NK-92 (cell line): ENCODE measurements around the gene PPP1R15A.
"Not testable (repeated sequence)": the region's sequence is repeated elsewhere in the genome, so short reads cannot be mapped to it uniquely, and the experiment has no call there.

Experiments used
- DNase-seq: peaks from one replicate; lab custom pipeline; 2025; ENCODE audit not compliant: unreplicated experiment; lab: John Stamatoyannopoulos, UW

PPP1R15A gene

DNA sequence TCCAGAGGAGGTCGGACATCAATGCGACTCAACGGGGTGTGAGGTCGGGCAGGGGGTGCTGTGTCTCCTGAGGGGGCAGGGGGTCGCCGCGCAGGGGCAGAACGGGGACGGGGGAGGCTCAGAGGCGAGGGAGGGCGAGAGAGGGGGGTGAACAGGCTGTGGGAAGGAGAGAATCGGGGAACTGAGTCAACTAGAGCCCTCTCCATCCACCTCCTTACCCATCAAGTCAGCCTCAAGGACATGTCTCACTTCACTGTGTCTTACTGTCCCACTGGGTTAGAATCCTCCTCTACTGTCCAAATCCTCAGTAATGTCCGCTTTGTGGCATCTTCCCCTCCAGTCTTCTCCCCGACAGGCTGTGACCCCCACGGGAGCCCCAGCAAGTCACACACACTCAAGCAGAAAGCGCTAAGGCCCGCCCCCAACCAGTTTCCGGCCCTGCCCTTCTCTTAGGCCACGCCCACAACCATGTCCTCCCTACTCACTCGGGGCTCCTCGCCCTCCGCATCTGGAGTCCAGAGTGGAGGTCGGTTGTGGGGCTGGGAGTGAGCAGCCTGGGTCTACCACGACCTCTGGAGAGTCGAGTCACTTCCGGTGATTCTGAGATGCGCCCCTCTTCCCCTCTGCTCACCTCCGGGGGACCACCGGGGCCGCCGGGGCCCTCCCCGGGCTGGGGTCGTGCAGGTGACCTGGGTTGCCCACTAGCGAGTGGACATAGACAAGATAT is 13.1 kb upstream of the PPP1R15A start:
- DNase-seq = no peak

DNA sequence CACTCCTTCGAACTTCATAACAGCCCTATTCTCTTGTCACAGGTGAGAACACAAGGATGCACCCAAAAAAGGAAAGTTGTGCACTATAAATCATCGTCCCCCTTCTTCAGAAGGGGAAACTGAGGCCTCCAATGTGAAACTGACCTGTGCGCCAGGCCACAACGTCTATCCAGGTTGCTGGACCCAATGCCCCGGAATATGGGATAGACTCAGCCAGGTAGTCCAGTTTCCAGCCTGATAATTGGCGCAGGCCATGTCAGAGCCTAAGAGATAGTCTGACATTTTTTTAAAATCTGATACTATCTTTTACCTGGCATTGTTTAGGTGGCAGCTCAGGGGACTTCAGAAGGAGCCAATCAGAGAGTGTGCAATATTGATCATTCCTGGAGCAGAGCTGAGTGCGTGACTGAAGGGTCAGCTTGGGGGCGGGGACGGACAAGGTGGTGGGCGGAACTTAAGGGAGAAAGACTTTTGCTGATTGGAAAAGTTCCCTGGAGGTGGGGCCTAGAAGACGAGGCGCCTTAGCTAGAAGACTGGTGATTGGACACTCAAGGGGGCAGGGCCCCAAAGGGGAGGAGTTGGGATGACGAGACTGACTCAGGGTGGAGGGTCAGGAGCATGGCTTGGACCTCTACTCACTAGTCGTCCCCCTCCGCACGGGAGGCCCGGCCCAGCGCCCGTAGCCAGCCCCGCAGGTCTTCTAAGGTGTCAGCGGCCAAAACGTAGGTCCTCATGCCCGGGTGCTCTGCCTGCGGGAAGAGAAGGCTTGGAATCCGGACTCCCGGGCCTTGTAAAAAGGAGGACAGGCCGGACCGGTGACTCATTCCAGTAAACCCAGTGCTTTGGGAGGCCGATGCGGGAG is 12.3 kb upstream of the PPP1R15A start:
- DNase-seq = no peak

DNA sequence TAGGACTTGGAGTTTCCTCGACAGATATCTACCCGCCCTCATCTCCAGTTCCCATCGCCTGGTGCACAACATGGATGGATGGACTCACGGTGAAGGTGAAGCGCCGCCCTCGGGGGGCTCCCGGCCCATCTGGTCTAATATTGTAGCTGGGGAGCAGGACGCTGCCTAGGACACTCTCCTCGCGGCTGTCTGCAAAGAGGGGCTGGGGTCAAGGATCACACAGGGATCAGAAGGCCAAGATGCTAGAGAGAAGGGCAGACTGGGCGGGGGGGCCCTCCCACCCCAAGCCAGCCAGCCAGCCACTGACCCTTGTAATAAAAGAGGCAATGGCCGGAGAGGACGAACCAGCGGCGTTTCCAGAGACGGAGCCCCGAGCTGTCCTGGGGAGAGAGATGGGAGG is 10.9 kb upstream of the PPP1R15A start:
- DNase-seq = no peak

GRCh38 chr19:48862827-48863226 is 9.4 kb upstream of the PPP1R15A start:
- DNase-seq = no peak

GRCh38 chr19:48866692-48867091 is 5.5 kb upstream of the PPP1R15A start:
- no peak for DNase-seq

DNA sequence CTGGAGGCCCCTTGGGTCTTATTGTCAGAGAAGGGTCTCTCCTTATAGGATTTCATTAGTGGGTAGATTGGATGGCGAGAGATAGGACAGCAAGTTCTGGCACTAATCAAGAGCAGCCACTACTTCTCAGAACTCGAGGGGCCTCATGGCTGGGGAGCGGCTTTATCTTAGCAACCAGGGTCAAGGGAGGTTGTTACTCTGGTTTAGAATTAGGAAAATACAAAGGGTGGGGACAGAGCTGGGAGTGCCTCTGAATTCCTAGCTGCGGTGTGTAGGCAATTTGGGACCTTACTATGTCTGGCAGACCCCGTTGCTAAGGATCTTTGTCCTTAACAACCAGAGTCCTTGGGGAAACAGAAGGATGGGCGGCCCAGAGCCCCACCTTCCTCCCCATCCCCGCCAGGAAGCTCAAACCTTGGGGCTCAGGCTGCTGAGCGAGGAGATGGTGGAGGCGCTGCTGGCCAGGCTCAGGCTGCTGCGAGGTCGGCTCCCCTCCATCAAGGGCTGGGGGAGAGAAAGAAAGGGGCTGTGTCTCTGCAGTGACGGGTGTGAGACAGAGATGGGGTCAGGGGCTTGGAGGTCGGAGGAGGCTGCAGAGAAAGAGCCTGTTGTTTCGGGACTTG is 5.0 kb upstream of the PPP1R15A start:
- no peak for DNase-seq

DNA sequence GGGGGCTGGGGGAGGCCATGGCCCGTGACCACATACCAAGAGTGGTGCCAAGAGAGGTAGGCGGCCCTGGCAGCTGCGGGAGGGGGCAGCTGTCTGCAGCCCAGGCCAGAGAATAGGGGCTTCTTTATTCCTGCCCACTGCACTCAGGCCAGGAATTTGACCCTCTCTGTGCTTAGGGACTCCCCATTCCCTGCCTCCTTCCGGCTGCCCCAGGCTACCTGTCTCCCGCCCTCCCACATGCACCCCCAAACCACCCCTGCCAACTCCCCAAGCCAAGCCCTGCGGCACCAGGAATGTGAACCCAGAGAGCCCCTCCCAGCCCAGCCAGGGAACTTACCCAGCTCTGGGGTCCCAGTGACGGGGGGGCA is 4.5 kb upstream of the PPP1R15A start:
- DNase-seq = no peak

DNA sequence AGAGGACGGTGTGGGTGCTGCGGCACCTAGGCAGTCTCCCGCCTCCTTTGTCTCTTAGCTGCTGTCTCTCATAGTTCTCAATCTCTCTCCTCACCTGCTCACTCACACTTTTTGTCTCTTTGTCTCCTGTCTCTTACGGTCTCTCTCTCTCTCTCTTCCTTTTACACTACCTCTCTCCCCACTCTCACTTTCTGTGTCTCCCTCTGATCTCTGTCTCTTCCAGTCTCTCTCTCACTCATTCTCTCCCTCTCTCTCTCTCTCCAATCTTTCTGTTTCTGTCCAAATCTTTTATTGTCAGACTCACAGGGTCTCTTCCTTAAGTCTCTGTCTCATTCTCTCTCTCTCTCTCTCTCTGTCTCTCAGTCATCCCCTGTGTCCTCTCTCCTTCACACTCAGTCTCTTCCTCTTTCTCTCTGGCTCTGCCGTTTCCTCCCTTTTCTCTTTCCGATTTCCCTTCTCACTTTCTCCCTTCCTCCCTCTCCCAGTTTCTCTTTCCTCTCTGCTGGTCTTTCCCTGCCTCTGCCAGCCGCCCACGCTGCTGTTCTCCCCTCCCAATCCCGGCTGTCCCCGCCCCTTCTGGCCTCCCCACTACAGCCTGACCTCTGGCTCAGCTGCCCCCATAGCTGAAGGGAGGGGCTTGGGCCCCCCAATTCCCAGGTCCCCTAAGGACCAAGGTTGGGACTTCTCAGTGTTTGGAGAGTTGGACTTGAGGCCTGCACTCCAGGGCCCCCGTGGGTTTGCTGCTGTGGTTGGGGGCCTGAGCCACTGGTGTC is 3.9 kb upstream of the PPP1R15A start, which contains the start of gene PLEKHA4:
Gene PLEKHA4 (minus strand): TSS at position 504 of the 773 bp plus-strand sequence. CDS start 997 bp downstream, outside the sequence.
- no peak for DNase-seq

- no peak for DNase-seq
These were observed 2.2 kb upstream of the PPP1R15A start for GRCh38 chr19:48870048-48870447.

DNA sequence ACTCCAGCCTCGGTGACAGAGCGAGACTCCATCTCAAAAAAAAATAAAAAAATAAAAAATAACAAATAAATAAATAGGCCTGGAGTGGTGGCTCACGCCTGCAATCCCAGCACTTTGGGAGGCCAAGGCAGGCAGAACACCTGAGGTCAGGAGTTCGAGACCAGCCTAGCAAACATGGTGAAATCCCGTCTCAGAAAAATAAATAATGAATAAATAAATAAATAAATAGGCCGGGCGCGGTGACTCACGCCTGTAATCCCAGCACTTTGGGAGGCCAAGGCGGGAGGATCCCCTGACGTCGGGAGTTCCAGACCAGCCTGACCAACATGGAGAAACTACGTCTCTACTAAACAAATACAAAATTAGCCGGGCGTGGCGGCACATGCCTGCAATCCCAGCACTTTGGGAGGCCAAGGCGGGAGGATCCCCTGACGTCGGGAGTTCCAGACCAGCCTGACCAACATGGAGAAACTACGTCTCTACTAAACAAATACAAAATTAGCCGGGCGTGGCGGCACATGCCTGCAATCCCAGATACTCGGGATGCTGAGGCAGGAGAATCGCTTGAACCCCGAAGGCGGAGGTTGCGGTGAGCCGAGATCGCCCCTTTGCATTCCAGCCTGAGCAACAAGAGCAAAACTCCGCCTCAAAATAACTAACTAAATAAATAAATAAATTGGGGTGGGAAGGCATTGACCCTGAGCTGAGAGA is 595 bp upstream of the PPP1R15A start:
- not testable (repeated sequence) for DNase-seq

- DNase-seq = no peak
These were observed 759 bp downstream of the PPP1R15A start for GRCh38 chr19:48872884-48873475.

DNA sequence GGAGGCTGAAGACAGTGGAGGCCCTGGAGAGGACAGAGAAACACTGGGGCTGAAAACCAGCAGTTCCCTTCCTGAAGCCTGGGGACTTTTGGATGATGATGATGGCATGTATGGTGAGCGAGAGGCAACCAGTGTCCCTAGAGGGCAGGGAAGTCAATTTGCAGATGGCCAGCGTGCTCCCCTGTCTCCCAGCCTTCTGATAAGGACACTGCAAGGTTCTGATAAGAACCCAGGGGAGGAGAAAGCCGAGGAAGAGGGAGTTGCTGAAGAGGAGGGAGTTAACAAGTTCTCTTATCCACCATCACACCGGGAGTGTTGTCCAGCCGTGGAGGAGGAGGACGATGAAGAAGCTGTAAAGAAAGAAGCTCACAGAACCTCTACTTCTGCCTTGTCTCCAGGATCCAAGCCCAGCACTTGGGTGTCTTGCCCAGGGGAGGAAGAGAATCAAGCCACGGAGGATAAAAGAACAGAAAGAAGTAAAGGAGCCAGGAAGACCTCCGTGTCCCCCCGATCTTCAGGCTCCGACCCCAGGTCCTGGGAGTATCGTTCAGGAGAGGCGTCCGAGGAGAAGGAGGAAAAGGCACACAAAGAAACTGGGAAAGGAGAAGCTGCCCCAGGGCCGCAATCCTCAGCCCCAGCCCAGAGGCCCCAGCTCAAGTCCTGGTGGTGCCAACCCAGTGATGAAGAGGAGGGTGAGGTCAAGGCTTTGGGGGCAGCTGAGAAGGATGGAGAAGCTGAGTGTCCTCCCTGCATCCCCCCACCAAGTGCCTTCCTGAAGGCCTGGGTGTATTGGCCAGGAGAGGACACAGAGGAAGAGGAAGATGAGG is 1.5 kb downstream of the PPP1R15A start:
- no peak for DNase-seq

- DNase-seq = no peak
These were observed 2.3 kb downstream of the PPP1R15A start for GRCh38 chr19:48874303-48875135.

- not testable (repeated sequence) for DNase-seq
These were observed 4.1 kb downstream of the PPP1R15A start for GRCh38 chr19:48876043-48876981.

- no peak for DNase-seq
These were observed 5.6 kb downstream of the PPP1R15A start for GRCh38 chr19:48877855-48878195.

DNA sequence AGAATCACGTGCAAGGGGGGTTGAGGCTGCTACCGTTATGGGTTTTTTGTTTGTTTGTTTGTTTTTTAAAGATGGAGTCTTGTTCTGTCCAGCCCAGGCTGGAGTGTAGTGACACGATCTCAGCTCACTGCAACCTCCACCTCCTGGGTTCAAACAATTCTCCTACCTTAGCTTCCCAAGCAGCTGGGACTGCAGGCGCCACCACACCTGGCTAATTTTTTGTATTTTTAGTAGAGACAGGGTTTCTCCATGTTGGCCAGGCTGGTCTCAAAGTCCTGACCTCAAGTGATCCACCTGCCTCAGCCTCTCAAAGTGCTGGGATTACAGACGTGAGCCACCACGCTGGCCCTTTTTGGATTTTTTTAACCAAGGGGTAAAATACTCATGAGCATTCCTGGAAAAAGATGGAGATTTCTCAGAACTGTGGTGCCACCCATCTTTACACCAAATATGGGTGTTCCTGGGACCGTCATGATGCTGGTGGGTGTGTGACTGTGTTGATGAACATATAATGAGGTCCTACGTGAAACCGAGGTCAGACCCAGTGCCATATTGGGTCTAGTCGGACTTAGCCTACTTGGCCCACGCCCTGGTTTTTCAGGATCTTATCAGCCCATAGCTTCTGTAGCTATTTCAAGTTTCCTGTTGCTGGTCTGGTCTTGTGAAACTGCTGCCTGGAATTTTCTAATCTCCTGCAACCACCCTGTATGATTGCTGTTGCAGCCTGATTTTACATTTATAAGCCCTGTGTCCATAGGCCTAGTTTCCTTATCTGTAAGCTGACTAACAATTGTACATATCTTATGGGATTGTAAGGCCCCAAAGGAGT is 6.2 kb downstream of the PPP1R15A start:
- DNase-seq = no peak
